Renal cortical epithelial cell (primary cell): Measurements from ENCODE around the gene DSG2. TPM values are rescaled to one million over a fixed set of nuclear protein-coding genes. Genes with fewer than 3 reads are reported as not detected.

Source experiments
- DNase-seq: peaks from one replicate; pipeline ENCODE4 v3.0.0-alpha.2; 2011; ENCODE audit warnings: low read depth
- total RNA-seq: library from RNA; depleted of rRNA; stranded (reverse); fragments of >200 nt; gene quantifications from 2 replicates; pipeline ENCODE4 v1.2.3, GENCODE V29; 2014

Gene DSG2
- total RNA-seq, 1 donor from 2014 or later: 111 TPM

- no peak for DNase-seq
Measured at GRCh38 chr18:31590570-31590969, 92.6 kb downstream of the DSG2 start.

GRCh38 chr18:31591113-31591512, 93.1 kb downstream of the DSG2 start:
- DNase-seq: no peak

GRCh38 chr18:31591628-31592027, 93.7 kb downstream of the DSG2 start, which contains the start of gene TTR:
TTR (plus strand) TSS chr18:31591877; CDS start chr18:31591903, 26 bp downstream.
- DNase-seq: no peak

GRCh38 chr18:31592506-31593157, 94.7 kb downstream of the DSG2 start:
- no peak for DNase-seq

- peak; percentile 28 for DNase-seq
Measured at GRCh38 chr18:31595121-31595771, 97.3 kb downstream of the DSG2 start.

- peak; percentile 97 for DNase-seq
Measured at GRCh38 chr18:31596081-31596872, 98.3 kb downstream of the DSG2 start.

GRCh38 chr18:31598021-31598805, 100.2 kb downstream of the DSG2 start:
- peak; percentile 51 for DNase-seq

Other genes starting within 250 kb of the DSG2 start
- gene DSG1, start 180.0 kb upstream of the DSG2 start, total RNA-seq: not detected in 2 replicates
- gene DSG4, start 121.4 kb upstream of the DSG2 start, total RNA-seq: not detected in 2 replicates
- gene DSG3, start 50.4 kb upstream of the DSG2 start, total RNA-seq: 0.05 and 0.35 TPM in 2 replicates
- gene TTR, start 93.7 kb downstream of the DSG2 start, total RNA-seq: not detected in 2 replicates
- gene B4GALT6, start 186.4 kb downstream of the DSG2 start, total RNA-seq: 6.4 and 6.9 TPM in 2 replicates